ENCODE measurements around the gene SYNPO2L.

The SYNPO2L gene

DNA sequence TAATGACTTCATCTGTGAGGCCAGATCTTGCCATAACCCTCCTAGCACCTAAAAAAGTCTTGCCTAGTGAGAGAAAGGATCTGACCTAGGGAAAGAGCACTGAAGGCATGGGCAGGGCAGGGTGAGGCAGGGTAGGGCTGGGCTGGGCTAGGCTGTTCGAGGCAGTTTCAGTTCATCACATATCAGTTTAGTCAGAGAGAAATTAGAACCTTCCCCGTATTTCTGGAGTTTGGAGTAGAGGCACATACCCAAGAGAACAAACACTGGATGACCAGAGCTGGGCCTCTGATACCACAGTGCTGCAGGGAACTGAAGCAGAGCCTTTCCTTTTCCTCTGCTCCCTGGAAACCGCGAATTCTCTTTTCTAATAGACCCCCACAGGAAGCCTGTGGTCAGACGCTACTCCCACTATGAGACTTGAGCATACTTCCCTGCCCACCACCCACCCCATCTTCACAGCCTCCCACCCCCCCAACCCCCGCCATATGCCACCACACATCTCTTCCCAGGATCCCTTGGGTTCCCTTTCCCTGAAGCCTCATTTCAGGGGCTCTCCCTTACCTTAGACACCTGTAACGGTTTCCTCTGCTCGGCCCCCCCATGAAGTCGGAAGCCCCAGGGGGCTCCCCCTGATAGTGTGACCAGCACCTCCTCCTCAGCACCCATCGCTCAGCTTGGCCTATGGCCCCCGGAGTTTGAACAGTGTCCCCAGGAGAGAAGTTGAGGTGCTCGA is 406 bp downstream of the SYNPO2L start:
- no peak overlapping the region for H3K27ac ChIP-seq
- CTCF ChIA-PET: interaction anchor here (0.6 kb wide), 1 partner anchor 7 kb away, joined by 4 read pairs; no protein-coding TSS in a partner anchor
- TF ChIP-seq, protein P1, sequence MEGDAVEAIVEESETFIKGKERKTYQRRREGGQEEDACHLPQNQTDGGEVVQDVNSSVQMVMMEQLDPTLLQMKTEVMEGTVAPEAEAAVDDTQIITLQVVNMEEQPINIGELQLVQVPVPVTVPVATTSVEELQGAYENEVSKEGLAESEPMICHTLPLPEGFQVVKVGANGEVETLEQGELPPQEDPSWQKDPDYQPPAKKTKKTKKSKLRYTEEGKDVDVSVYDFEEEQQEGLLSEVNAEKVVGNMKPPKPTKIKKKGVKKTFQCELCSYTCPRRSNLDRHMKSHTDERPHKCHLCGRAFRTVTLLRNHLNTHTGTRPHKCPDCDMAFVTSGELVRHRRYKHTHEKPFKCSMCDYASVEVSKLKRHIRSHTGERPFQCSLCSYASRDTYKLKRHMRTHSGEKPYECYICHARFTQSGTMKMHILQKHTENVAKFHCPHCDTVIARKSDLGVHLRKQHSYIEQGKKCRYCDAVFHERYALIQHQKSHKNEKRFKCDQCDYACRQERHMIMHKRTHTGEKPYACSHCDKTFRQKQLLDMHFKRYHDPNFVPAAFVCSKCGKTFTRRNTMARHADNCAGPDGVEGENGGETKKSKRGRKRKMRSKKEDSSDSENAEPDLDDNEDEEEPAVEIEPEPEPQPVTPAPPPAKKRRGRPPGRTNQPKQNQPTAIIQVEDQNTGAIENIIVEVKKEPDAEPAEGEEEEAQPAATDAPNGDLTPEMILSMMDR (conservative IDR thresholded peaks at IDR 0.05; ENCODE audit: low read depth): no peak
- POLR2A ChIA-PET (ENCODE audit: low non-redundant PET): interaction anchor here (0.5 kb wide), 1 partner anchor 398 kb away, joined by 8 read pairs; no protein-coding TSS in a partner anchor
- DNase-seq (ENCODE audit: low spot score): no peak

DNA sequence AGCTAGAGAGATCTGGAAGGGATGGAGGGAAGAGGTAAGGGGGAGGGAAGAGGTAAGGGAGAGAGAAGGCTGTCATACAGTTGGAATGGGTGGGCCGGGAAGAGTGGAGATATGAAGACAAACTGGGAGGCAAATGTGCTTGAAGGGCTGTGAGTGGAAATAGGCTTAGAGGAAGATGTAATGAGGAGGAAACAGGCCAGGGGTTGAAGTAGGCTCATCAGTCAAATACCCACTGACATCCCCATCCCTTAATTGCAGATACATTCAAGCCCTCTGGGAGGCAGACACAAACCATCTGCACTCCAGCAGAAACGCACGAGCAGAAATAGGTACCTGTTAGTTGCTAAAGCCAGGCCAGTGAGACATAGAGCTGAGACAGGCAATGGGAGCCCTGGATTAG is 2.1 kb downstream of the SYNPO2L start:
- ChIA-PET POLR2A (ENCODE audit: low non-redundant PET) (no interaction called here), CTCF (no interaction called here)
- TF ChIP-seq, protein P1 (conservative IDR thresholded peaks at IDR 0.05; ENCODE audit: low read depth): no peak
- no peak for DNase-seq (ENCODE audit: low spot score)
- H3K27ac ChIP-seq: no peak overlapping the region

DNA sequence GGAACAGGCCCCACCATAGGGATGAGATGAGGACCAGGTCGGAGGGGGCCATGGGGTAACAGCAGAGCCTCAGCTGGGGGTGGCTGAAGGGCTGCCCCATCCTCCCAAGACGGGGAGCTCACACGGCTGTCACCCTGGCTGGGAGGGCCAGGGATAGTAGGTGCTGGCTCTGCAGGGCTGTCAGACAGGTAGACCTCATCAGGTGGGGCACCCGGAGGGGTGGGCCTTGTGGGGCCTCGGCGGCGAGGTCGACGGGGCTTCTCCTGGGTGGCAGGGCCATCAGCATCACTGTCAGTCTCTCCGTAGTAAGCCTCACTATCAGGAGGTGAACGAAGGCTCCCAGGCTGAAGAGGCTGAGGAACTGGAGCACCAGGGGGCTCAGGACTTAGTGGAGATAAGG is 2.6 kb downstream of the SYNPO2L start:
- H3K27ac ChIP-seq: no peak overlapping the region
- no peak for DNase-seq (ENCODE audit: low spot score)
- TF ChIP-seq, protein P1 (conservative IDR thresholded peaks at IDR 0.05; ENCODE audit: low read depth): no peak
- ChIA-PET POLR2A (ENCODE audit: low non-redundant PET) (no interaction called here), CTCF (interaction anchor here (0.6 kb wide), 1 partner anchor 199 kb away, joined by 3 read pairs; no protein-coding TSS in a partner anchor)

DNA sequence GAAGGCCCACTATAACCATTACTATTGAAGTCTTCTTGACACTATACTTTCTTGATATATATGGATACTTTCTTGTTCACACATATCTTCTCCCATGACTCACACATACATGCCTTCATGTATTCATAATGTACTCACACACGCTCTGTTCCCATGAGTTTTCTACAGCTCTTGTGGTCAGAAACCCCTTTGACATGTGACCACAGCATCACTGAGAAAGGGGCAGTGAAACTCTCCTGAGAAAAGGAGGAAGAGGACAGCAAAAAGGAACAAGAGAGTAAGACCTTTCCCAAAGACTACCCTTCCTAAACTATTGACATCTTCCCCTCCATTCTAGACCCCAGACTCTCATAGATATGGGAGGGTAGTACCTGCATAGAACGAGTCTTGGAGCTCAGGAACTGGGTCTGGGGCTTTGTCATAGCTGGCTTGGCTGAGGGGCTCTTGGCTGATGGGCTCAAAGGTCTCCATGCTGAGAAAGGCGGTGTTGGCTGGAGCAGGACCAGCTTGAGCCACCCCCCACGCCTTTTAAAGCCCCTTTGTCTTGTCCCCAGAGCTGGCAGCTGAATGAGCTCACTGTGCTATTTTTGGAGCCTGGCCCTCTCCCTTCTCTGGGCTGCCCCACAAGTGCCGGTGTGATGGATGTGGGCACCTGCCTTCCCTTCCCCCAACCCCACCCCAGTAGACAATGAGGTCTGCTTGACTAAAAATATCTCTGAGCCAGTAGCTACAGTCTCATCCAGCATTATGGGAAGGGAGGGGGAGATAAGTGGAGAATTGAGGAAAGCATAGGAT is 5.1 kb downstream of the SYNPO2L start:
- no peak overlapping the region for H3K27ac ChIP-seq
- DNase-seq (ENCODE audit: low spot score): no peak
- TF ChIP-seq, protein P1 (conservative IDR thresholded peaks at IDR 0.05; ENCODE audit: low read depth): no peak
- ChIA-PET POLR2A (ENCODE audit: low non-redundant PET) (no interaction called here), CTCF (interaction anchor here (1.4 kb wide), 1 partner anchor 121 kb away, joined by 5 read pairs; no protein-coding TSS in a partner anchor)

DNA sequence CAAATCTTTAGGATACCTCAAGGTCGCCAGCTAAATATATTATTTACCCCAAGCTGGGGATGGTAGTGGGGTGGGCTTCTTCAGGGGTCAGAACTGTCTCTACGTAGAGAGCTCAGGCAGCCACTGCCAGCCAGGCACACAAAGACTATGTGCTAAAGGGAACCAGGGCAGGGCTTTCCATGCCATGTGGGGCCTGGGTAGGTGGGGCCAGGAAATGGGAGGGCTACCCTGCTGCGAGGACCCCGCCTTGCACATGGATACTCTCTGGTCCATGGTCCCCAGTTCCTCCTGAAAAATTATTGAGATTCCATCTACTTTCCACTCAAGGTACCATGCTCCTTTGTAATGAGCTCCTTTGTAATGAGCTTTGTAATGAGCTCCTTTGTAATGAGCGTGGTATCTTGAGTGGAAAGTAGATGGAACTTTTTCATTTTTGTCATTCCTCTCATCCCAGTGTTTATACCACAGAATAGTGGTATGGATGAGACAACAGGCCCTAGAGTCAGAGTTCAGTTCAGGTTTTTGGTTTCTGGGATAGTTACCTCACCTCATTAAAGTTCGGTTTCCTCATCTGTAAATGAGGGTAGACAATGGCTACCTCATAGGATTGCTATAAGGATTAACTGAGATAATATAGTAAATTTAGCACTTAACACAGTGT is 5.8 kb downstream of the SYNPO2L start:
- POLR2A ChIA-PET (ENCODE audit: low non-redundant PET): interaction anchor here (0.6 kb wide), 1 partner anchor 22 kb away, joined by 3 read pairs; no protein-coding TSS in a partner anchor
- DNase-seq (ENCODE audit: low spot score): no peak
- TF ChIP-seq, protein P1 (conservative IDR thresholded peaks at IDR 0.05; ENCODE audit: low read depth): no peak
- CTCF ChIA-PET: interaction anchor here (1.4 kb wide), 1 partner anchor 120 kb away, joined by 5 read pairs; no protein-coding TSS in a partner anchor
- no peak overlapping the region for H3K27ac ChIP-seq

All from RWPE1 (cell line).